K562 (cell line): ENCODE measurements around the gene FITM1. TPM values are rescaled to one million over a fixed set of nuclear protein-coding genes. Genes with fewer than 3 reads are reported as not detected.

Experiments used
- BMI1 ChIP-seq: fragments of 150-350 bp; IDR thresholded peaks from 2 replicates; pipeline ENCODE4 v1.6.1; 2014; ENCODE audit warnings: low read length
- HDAC2 ChIP-seq: fragments of 450-650 bp; IDR thresholded peaks from 2 replicates; pipeline ENCODE4 v1.6.1; 2016; ENCODE audit warnings: mild to moderate bottlenecking
- L3MBTL2 ChIP-seq: fragments of 450-650 bp; IDR thresholded peaks from 2 replicates; pipeline ENCODE4 v1.6.1; 2016; ENCODE audit warnings: mild to moderate bottlenecking, moderate library complexity
- MAFK ChIP-seq: IDR thresholded peaks from 2 replicates; pipeline ENCODE4 v1.6.1; 2011; ENCODE audit warnings: low read length, improper control_type of control experiment
- MEIS2 ChIP-seq: fragments of 450-650 bp; IDR thresholded peaks from 2 replicates; pipeline ENCODE4 v1.6.1; 2014; ENCODE audit warnings: mild to moderate bottlenecking; ENCODE audit not compliant: partially characterized antibody
- POLR2AphosphoS2 ChIP-seq: IDR thresholded peaks from 2 replicates; pipeline ENCODE4 v1.6.1; 2012; ENCODE audit warnings: low read length, improper control_type of control experiment
- TCF3 ChIP-seq: sonication (generic); formaldehyde crosslinking; IDR thresholded peaks from 2 replicates; pipeline ENCODE4 v1.4.0; 2020; ENCODE audit warnings: mild to moderate bottlenecking, missing genetic modification reagents
- VEZF1 ChIP-seq: fragments of 200-800 bp; sonication (Bioruptor generic); IDR thresholded peaks from 2 replicates; pipeline ENCODE4 v1.6.1; 2017; ENCODE audit warnings: missing genetic modification characterization, missing compliant biosample characterization
- ZNF407 ChIP-seq: fragments of 450-650 bp; IDR thresholded peaks from 2 replicates; pipeline ENCODE4 v1.6.1; 2016; ENCODE audit warnings: low read depth
- ZNF766 ChIP-seq: fragments of 200-800 bp; sonication (Bioruptor generic); conservative IDR thresholded peaks from 2 replicates; pipeline ENCODE4 v1.6.1; 2016; ENCODE audit warnings: missing genetic modification characterization, missing compliant biosample characterization
- polyA plus RNA-seq, 8 experiments: library from polyadenylated mRNA; depleted of rRNA in 4 of 8; stranded (reverse) in 5 of 8; unstranded in 3 of 8; fragments of >200 nt; fragmentation: Nextera tagmentation in 2 of 8; fragmentation: Illumina TruSeq in 1 of 8; extraction: Ambion mirVana in 2 of 8; extraction: Trizol in 1 of 8; gene quantifications; 2 replicates each; pipeline versions ENCODE4 v1.2.1 to v1.2.3, GENCODE V29; 2011 to 2014; ENCODE audit warnings: inconsistent platforms in 1 of 8, missing spikeins in 1 of 8
- total RNA-seq, 7 experiments: library from RNA; depleted of rRNA in 6 of 7; stranded (reverse); fragments of >200 nt in 6 of 7; fragmentation: Illumina TruSeq in 2 of 7; extraction: Trizol in 2 of 7; gene quantifications; 2 replicates each; pipeline versions ENCODE4 v1.2.1 to v1.2.3, GENCODE V29; 2011 to 2021; ENCODE audit warnings: low replicate concordance in 1 of 7
- TF ChIP-seq, protein P1 (sequence below): fragments of 450-650 bp; IDR thresholded peaks from 2 replicates; pipeline ENCODE4 v1.6.1; 2016; ENCODE audit warnings: missing biosample characterization, missing genetic modification characterization

The FITM1 gene
- total and polyA plus RNA-seq, 9 of the 15 experiments (the other 6 are each of a cell fraction or from before 2014, with no cell fraction given): 0.09 to 0.20 TPM; not detected in 7

DNA sequence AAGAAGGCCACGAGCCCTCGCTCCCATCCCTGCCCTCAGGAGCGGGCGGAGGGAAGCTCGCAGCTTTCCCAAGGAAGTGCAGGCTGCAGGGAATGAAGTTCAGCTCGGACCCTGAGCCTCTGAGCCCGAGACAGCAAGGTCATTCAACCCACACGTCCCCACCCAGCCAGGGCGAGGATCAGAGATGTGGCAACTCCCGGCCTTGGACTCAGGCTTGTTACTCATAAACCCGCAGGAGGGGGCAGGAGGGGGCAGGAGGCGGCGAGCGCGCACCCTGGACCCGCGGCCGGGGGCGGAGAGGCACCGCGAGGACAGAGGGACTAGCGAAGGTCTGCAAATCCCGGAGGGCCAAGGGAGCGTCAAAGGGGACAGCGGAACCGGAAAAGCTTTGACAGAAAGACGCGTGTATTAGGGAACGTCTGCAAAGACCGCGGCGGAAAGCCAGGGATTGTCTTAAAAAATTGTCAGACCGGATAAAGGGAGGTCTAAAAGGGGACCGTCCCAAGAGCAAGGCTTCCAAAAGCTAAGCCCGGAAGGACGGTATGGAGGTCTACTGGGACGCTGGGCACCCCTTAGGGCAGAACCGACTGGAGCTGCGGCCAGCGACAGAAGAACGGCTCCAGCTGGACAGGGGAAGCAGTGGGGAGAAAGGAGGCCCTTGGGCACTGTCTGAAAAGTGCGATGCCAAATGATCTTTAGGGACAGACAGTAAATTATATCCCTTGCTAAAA, 16.5 kb upstream of the FITM1 start (continued):
- TF ChIP-seq ZNF407: no peak
- TF ChIP-seq POLR2AphosphoS2: no peak
- TF ChIP-seq, protein P1, sequence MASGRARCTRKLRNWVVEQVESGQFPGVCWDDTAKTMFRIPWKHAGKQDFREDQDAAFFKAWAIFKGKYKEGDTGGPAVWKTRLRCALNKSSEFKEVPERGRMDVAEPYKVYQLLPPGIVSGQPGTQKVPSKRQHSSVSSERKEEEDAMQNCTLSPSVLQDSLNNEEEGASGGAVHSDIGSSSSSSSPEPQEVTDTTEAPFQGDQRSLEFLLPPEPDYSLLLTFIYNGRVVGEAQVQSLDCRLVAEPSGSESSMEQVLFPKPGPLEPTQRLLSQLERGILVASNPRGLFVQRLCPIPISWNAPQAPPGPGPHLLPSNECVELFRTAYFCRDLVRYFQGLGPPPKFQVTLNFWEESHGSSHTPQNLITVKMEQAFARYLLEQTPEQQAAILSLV (tag): no peak
- peak; percentile 46; the same call in 1 of the 2 replicates for TF ChIP-seq ZNF766 (CRISPR knock-in tag)
- TF ChIP-seq VEZF1 (CRISPR knock-in tag): peak; percentile 78
- no peak for TF ChIP-seq MAFK
- peak; percentile 37; the same call in 1 of the 2 replicates for TF ChIP-seq TCF3 (CRISPR knock-in tag)
- no peak for TF ChIP-seq MEIS2
- TF ChIP-seq HDAC2: no peak; the same call in none of the 2 replicates
- TF ChIP-seq BMI1: no peak
- TF ChIP-seq L3MBTL2: peak; percentile 68; the same call in 1 of the 2 replicates
